Stimulated activated CD4-positive, alpha-beta T cell treated with anti-CD3 and anti-CD28 coated beads, TNF-alpha, amount 100 ng/mL, for 4 hours (primary cell): Measurements from ENCODE around the gene PRORP.
"Not testable (repeated sequence)": the region's sequence is repeated elsewhere in the genome, so short reads cannot be mapped to it uniquely, and the experiment has no call there.

Experiments used
- DNase-seq, 3 experiments: peaks; one replicate each; pipeline ENCODE4 v3.0.0-alpha.2; 2020; ENCODE audit warnings: low read depth in 3 of 3

Gene PRORP

DNA sequence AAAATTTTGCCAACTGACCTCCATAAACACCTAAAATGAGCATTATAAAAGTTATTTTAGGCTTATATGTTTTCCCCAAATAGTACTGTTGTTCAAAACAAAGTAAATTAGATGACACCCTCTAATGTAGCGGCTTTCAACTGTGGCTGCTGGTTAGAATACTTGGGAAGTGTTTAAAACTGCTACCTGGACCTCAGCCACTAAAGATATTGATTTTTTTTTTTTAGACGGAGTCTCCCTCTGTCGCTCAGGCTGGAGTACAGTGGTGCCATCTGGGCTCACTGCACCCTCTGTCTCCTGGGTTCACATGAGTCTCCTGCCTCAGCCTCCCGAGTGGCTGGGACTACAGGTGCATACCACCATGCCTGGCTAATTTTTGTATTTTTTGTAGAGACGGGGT, 16.2 kb downstream of the PRORP start:
- DNase-seq = no peak

DNA sequence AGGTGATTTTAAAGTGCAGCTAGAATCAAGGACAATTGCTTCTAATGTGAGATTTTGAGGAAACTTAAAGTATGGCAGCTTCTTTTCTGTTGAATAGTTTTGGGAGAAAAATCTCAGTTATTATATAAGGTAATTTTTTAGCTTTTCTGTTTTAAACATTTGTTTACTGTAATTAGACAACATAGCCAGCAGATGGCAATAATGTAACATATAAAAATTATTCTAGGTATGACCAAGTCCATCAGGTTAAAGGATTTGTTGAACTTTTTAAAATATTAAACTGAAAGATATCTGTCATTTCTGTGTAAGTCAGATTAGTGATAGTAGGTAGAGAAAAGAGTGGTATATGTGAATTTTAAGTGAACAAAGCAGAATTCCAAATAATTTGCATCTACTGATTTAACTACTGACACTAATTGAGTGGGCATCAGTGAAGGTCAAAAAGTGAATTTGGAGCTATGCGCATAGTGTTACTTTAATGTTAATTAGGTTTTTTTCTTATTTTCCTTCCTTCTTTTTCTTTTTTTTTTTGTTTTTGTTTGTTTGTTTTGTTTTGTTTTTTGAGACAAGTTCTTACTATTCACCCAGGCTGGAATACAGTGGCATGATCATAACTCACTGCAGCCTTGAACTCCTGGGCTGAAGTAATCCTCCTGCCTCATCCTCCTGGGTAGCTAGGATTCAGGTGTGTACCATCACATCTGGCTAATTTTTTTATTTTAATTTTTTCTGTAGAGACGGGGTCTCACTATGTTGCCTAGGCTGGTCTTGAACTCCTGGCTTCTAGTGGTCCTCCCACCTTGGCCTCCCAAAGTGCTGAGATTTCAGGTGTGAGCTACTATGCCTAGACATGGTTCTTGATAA, 18.6 kb downstream of the PRORP start:
- DNase-seq = no peak

DNA sequence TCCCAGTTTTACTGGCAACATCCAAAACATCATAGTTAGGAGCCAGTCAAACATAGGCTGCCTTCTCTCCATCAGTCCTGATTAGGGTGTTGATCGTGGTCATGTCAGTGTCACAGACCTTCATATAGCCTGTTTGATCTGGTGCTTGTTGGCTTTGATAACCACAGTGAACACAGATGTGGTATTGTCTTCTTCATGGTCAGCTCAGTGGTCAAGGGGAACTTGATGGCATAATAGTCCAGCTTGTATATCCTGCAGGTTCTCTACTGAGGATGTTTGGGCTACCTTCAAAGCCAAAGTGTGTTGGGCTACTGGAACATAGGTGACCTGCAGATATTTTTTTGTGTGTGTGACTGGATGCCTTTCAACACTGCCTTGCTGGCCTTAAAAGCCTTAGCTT, 21.7 kb downstream of the PRORP start:
- DNase-seq = no peak

DNA sequence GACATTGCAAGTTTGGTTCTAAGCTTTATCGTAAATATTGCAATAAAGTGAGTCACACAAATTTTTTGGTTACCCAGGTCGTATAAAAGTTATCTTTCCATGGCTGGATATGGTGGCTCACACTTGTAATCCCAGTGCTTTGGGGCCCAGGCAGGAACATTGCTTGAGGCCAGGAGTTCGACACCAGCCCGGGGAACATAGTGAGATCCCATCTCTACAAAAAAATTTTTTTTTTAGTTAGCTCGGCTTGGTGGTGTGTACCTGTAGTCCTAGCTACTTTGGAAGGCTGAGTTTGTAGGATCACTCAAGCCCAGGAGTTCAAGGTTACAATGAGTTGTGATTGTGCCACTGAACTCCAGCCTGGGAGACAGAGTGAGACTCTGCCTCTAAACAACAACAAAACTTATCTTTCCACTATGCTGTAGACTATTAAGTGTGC, 24.4 kb downstream of the PRORP start:
- no peak for DNase-seq

DNA sequence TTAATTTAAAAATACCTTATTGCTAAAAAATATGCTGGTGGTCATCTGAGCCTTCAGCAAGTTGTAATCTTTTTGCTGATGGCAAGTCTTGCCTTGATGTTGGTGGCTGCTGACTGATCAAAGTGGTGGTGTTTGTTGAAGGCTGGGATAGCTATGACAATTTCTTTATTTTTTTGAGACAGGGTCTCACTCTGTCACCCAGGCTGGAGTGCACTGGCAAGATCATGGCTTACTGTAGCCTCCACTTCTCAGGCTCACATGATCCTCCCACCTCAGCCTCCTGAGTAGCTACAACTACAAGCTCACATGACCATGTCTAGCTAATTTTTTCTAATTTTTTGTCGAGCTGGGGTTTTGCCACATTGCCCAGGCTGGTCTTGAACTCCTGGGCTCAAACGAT, 24.8 kb downstream of the PRORP start:
- DNase-seq = no peak

DNA sequence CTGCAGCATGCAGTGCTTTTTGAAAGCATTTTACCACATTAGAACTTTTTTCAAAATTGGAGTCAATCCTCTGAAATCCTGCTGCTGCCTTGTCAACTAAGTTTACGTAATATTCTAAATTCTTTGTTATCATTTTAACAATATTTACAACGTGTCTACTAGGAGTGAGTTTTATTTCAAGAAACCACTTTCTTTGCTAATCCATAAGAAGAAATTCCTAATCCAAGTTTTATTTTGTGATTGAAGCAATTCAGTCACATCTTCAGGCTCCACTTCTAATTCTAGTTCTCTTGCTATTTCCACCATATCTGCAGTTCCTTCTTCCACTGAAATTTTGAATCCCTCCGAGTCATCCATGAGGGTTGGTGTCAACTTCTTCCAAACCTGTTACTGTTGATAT, 25.4 kb downstream of the PRORP start:
- DNase-seq = no peak

DNA sequence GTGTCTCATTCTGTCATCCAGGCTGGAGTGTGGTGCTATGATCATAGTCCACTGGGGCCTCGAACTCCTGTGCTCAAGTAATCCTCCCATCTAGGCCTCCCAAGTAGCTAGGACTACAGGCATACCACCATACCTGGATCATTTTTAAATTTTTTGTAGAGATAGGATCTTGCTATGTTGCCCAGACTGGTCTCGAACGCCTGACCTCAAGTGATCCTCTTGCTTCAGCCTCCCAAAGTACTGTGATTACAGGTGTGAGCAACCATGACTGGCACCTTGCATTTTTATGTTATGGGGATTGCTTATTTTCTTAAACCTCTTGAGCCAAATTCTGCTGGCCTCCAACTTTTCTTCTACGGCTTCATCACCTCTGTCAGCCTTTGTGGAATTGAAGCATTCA, 26.9 kb downstream of the PRORP start:
- no peak for DNase-seq

DNA sequence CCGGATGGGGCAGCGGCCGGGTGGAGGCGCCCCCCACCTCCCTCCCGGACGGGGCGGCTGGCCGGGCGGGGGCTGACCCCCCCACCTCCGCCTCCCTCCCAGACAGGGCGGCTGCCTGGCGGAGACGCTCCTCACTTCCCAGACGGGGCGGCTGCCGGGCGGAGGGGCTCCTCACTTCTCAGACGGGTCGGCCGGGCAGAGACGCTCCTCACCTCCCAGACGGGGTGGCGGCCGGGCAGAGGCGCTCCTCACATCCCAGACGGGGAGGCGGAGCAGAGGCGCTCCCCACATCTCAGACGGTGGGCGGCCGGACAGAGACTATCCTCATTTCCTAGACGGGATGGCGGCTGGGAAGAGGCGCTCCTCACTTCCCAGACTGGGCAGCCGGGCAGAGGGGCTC, 30.2 kb downstream of the PRORP start:
- DNase-seq = not testable (repeated sequence)

DNA sequence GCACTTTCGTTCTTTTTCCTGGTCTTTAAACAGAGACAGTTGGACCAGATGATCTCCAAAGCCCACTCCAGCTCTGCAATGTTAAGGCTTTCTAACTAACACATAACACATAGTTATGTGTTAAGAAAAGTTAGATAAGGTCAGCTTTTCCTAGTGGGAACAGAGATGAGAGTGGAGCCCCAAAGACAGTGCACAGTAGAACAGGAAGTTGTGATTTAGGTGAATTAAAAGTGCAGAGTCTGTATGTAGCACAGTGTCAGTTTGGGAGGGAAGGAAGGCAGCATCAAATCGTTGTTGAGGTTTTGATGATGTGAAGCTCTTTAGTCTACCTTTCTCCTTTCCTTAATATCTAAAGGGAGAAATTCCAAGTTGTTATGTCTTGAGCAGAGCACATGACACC, 31.7 kb downstream of the PRORP start:
- no peak for DNase-seq

DNA sequence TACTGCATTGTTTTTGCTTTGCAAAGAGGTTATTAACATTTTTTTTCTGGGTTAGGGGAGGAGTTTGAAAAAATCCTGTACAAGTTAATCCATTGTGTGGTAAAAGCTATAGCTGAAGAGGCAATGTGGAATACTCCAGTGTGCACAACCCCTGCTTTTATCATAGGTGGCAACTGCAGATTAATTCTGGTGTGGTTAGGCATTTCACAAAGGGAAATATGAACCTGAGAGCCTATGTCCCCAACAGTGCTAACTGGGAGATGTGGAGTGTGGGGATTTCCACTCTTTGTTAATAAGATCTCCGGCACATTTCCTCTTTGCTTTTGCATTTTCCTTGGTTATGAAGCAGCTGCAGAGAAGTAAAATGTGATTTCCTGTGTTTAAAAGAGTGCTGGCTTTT, 33.6 kb downstream of the PRORP start:
- DNase-seq = no peak

DNA sequence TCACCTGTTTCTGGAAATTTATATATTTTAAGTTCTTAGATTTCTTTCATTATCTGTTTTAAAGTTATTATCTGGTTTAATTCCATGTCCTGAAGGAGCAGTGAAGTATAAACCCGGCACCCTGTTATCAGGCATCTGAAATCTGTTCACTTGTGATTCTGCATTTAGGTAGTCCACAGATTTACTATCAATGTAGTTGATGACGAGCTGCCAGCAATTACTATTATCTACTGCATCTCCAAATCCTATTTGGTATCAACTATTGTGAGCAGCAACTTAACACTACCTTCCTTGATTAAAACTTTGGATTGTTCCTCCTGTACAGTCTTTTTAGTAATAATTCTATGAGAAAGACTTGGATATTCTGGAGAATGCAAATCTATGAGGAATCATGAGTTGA, 36.1 kb downstream of the PRORP start:
- no peak for DNase-seq

DNA sequence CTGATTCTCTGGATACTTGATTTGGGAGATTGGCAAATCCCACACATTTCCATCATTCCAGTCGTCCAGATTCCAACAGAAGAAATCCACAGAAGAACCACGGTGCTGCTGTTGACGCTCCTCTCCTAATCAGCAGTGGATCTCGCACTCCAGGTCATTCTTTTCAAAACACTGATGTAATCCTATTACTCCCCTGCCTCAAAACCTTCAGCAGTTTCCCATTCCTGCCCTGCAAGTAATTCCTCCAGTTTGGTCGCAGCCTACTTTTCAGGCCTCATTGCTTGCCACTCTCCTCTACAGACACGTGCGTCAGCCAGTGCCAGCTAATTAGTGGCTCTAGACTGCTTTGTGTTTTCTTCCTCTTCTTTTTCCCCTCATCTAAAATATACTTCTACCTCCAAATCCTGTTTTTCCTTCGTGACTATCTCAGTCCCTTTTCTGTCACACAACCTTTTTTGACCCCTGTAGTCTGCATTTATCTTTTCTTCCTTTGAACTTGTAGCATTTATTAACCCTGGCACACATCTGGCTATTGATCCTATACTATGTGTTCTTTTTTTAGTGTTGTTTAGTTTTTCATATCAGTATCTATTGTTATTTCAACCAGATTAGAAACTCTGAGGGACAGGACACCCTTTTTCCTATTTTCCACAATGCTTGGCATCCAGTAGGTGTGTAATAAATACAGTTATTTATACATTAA, 36.8 kb downstream of the PRORP start:
- no peak for DNase-seq

DNA sequence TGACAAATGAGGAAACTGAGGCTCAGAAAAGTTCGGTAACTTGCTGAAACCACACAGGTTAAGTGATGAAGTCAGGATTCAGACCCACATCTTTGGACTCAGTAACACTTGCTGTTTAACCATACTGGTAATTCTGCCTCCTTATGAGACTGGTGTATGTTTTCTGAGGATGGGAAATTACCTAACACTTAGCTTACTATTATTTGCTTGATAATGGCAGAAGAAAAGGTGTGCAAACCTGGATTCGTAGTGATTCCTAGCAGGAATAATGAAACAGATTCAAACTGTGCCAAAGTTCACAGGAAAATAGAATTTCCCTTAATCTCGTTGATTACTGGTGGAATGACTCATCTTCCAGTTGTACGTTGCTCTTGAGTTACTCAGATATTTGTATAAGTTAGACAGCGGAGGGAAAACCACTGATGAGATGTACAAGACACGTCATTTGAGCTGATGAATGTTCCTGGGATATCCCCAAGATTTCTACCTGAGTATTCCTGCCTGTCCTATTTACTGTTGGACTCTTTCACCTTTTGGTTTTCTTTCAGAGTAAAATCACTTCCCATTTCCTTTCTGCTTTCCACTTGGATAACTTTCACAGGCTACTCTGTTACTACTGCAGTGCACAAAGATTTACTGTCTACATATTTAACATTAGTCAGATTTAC, 37.5 kb downstream of the PRORP start:
- DNase-seq = no peak

DNA sequence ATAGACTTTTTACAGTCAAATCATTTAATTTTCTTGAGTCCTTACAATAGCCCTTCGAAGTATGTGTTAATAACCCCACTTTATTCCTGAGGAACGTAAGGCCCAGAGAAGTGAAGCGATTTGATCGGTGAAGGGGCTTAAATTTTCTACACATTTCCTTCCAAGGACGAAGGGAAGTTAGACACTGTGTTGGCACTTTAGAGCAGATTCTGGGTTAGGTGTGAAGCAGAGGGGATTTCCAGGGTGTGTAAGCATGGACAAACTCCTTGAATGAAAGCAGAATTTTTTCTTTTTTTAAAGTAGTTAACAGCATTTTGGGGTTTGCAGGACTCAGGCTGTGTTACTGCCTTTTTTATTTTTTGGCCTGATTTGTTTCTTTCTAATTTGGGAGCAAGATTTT, 38.9 kb downstream of the PRORP start:
- DNase-seq = peak in 1 of 3 experiments; percentile 3

DNA sequence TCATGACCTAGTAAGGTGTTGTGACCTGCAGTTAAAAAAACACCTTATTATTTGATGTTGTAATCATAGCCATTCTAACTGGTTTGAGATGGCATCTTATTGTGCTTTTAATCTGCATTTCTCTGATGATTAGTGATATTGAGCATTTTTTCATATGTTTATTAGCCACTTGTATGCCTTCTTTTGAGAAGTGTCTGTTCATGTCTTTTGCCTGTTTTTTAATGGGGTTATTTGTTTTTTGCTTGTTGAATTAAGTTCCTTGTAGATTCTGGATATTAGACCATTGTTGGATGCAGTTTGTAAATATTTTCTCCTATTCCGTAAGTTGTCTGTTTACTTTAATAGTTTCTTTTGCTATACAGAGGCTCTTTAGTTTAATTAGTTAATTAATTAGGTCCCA, 41.0 kb downstream of the PRORP start:
- no peak for DNase-seq

DNA sequence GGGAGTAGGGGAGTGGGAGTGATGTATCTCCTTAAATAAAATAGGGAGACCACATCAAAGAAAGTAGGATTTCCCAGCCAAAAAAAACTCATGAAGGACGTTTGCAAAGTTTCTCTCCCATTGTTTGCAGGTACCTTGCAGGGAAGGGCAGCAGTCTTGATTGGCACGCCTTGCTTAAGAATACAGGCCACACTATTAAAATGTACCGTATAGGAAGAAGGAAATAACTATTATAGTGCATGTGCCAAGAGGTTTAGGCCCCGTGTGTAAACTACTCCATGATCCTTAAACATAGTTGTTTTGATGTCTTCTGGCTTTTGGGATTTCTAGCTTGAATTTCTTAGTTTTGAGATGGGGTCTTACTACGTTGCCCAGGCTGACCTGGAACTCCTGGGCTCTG, 42.5 kb downstream of the PRORP start:
- no peak for DNase-seq

DNA sequence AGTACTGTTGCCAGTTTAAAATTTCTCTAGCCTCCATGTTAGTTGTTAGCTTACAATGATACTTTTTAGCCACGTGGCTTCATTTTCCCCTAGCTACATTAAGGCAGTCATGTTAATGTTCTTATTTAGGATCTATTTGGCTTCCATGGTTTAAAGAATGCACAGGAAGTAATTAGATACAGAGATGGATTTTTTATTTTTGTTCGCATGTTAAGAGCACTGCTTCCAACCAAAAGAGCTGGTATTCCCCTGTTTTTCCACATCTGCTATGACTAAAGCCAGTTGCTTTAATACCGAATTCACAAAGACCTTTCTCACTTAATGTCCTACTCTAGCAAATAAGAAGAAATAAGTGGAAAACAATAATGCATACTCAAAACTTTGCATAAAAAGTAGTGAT, 45.1 kb downstream of the PRORP start:
- no peak for DNase-seq
